CD14-positive monocyte (primary cell): ENCODE results near the gene MAP2K4. TPM values are rescaled to one million over a fixed set of nuclear protein-coding genes. Genes with fewer than 3 reads are reported as not detected.

Experiments
- DNase-seq, 3 donors: peaks; one replicate each; pipeline ENCODE4 v3.0.0-alpha.2; 2011 to 2022
- H2AFZ ChIP-seq: 2 replicates; pipeline ENCODE4 v1.6.0; 2012; ENCODE audit warnings: mild to moderate bottlenecking, low read depth, low read length, inconsistent platforms; ENCODE audit not compliant: insufficient read depth, poor library complexity, severe bottlenecking
- H3K27ac ChIP-seq, 2 donors: 1 replicate in 1 of 2; 2 replicates in 1 of 2; pipeline ENCODE4 v1.5.1; 2012 to 2013; ENCODE audit warnings: low read length in 2 of 2, control low read depth in 1 of 2, inconsistent platforms in 1 of 2, low read depth in 1 of 2, mild to moderate bottlenecking in 1 of 2
- H3K27me3 ChIP-seq, 2 donors: one replicate each; pipeline versions ENCODE4 v1.6.0 to v1.6.1; 2011 to 2013; ENCODE audit warnings: low read length in 2 of 2; ENCODE audit not compliant: control insufficient read depth in 2 of 2, insufficient read depth in 2 of 2
- H3K36me3 ChIP-seq, 2 donors: replicated peaks in 1 of 2; 1 replicate in 1 of 2; 2 replicates in 1 of 2; pipeline versions ENCODE4 v1.5.1 to v1.6.1; 2012 to 2013; ENCODE audit warnings: low read length in 2 of 2, control low read depth in 1 of 2, inconsistent platforms in 1 of 2, mild to moderate bottlenecking in 1 of 2; ENCODE audit not compliant: insufficient read depth in 2 of 2, control insufficient read depth in 1 of 2
- H3K4me1 ChIP-seq, 2 donors: 1 replicate in 1 of 2; 2 replicates in 1 of 2; pipeline versions ENCODE4 v1.5.1 to v1.6.1; 2012 to 2013; ENCODE audit warnings: low read length in 2 of 2, control low read depth in 1 of 2, inconsistent platforms in 1 of 2, mild to moderate bottlenecking in 1 of 2, moderate library complexity in 1 of 2; ENCODE audit not compliant: insufficient read depth in 2 of 2, control insufficient read depth in 1 of 2
- H3K4me2 ChIP-seq: replicated peaks from 2 replicates; pipeline ENCODE3; 2012; ENCODE audit warnings: low read length, moderate library complexity, mild to moderate bottlenecking; ENCODE audit not compliant: poor library complexity, severe bottlenecking; ENCODE audit errors: extremely low read depth
- H3K4me3 ChIP-seq, 3 experiments: fragments of 200-600 bp in 1 of 3; sonication (generic) in 1 of 3; replicated peaks in 1 of 3; 1 replicate in 2 of 3; 2 replicates in 1 of 3; pipeline ENCODE4 v1.5.1; 2011 to 2013; ENCODE audit warnings: low read length in 3 of 3, mild to moderate bottlenecking in 3 of 3, control low read depth in 2 of 3, low read depth in 2 of 3, inconsistent platforms in 1 of 3, moderate library complexity in 1 of 3
- H3K79me2 ChIP-seq: 2 replicates; pipeline ENCODE4 v1.6.0; 2012; ENCODE audit warnings: mild to moderate bottlenecking, control low read depth, inconsistent platforms, low read length, moderate library complexity; ENCODE audit not compliant: insufficient read depth
- H3K9ac ChIP-seq: 2 replicates; pipeline ENCODE4 v1.6.0; 2017; ENCODE audit warnings: low read length, mild to moderate bottlenecking; ENCODE audit not compliant: insufficient read depth, poor library complexity, severe bottlenecking
- H3K9me3 ChIP-seq, 2 donors: replicated peaks in 1 of 2; 1 replicate in 1 of 2; 2 replicates in 1 of 2; pipeline versions ENCODE4 v1.5.1 to v1.6.1; 2012 to 2013; ENCODE audit warnings: low read length in 2 of 2, control low read depth in 1 of 2; ENCODE audit not compliant: control insufficient read depth in 1 of 2, insufficient read depth in 1 of 2
- H4K20me1 ChIP-seq: 2 replicates; pipeline ENCODE4 v1.6.0; 2012; ENCODE audit warnings: mild to moderate bottlenecking, low read length, control low read depth, moderate library complexity; ENCODE audit not compliant: insufficient read depth
- H3K27ac Mint-ChIP-seq, 7 donors: one replicate each; pipeline ENCODE4 v1.8.0; 2020; ENCODE audit warnings: mild to moderate bottlenecking in 7 of 7, mixed read lengths in 7 of 7, moderate library complexity in 6 of 7, inconsistent platforms in 2 of 7
- H3K27me3 Mint-ChIP-seq, 3 donors: one replicate each; pipeline ENCODE4 v1.8.0; 2021 to 2022; ENCODE audit warnings: low read depth in 3 of 3, mild to moderate bottlenecking in 3 of 3, mixed read lengths in 3 of 3, moderate library complexity in 3 of 3, inconsistent platforms in 1 of 3
- H3K36me3 Mint-ChIP-seq, 2 donors: one replicate each; pipeline ENCODE4 v1.8.0; 2020; ENCODE audit warnings: mixed read lengths in 2 of 2, inconsistent platforms in 1 of 2, mild to moderate bottlenecking in 1 of 2
- H3K4me1 Mint-ChIP-seq: one replicate; pipeline ENCODE4 v1.8.0; 2020; ENCODE audit warnings: mild to moderate bottlenecking, mixed read lengths
- H3K4me3 Mint-ChIP-seq, 2 donors: one replicate each; pipeline ENCODE4 v1.8.0; 2020; ENCODE audit warnings: mild to moderate bottlenecking in 2 of 2, mixed read lengths in 2 of 2, moderate library complexity in 1 of 2
- H3K9me3 Mint-ChIP-seq, 7 donors: one replicate each; pipeline ENCODE4 v1.8.0; 2020 to 2022; ENCODE audit warnings: mixed read lengths in 7 of 7, mild to moderate bottlenecking in 6 of 7, moderate library complexity in 6 of 7, inconsistent platforms in 2 of 7
- CTCF ChIP-seq: fragments of 200-600 bp; IDR thresholded peaks from one replicate; pipeline ENCODE4 v1.8.0; 2022; ENCODE audit warnings: antibody characterized with exemption, mild to moderate bottlenecking
- WGBS: methylation state at CpG from one replicate; pipeline ENCODE4 v1.1.5; 2013; ENCODE audit warnings: missing lambda C conversion rate; ENCODE audit not compliant: insufficient coverage; 5-methylcytosine and 5-hydroxymethylcytosine counted together
- intact Hi-C, 2 donors: fragments of 100-400 bp; cut with micrococcal nuclease; formaldehyde crosslinking; loops; one replicate each; pipeline versions ENCODE4 v1.15.0 to v1.15.1; 2023
- polyA plus RNA-seq, 3 donors: library from polyadenylated mRNA; depleted of rRNA in 1 of 3; unstranded in 2 of 3; stranded (reverse) in 1 of 3; fragments of 300-500 nt in 2 of 3; fragments of >200 nt in 1 of 3; fragmentation: Illumina TruSeq in 2 of 3; gene quantifications; 1 replicate in 2 of 3; 2 replicates in 1 of 3; pipeline ENCODE4 v1.2.3, GENCODE V29; 2012 to 2021

The MAP2K4 gene
- polyA plus RNA-seq, 3 donors, result 8.1 to 41.8 (median 23.2) TPM

DNA sequence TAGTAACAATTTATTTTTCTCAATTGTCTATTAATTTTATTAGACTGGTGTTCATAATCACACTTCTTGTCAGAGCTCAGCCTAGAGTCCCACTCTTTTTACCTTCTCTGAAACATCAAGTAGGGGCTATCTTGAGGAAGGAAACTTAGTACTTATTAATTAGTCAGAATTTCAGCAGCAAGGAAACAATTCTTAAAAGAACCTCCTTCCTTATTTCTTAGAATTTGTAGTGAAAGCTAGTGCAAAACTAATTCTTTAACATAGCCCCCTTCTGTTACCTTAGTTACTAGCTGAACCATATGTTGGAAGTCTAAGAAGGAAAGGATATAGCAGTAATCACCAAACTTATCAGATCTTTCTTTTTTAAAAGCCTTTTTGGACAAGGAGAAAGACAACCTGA is 35.2 kb downstream of the MAP2K4 start:
- Mint-ChIP-seq H3K27me3 (no peaks in the 10 kb centered on the region), H3K27ac (no peak overlapping the region), H3K36me3 (peaks cover 21 to 24% of the 10 kb centered on the region in 2 donors), H3K4me3 (no peak overlapping the region), H3K4me1 (peaks cover 3% of the 10 kb centered on the region), H3K9me3 (peaks cover 0 to 5% (median 0%) of the 10 kb centered on the region in 7 donors)
- Histone ChIP-seq H3K9ac (no peak overlapping the region), H3K79me2 (peaks cover 16% of the 10 kb centered on the region), H3K4me2 (no peak overlapping the region), H2AFZ (no peak overlapping the region), H3K4me1 (no peaks in the 10 kb centered on the region), H3K27ac (no peak overlapping the region), H3K27me3 (no peaks in the 10 kb centered on the region), H3K4me3 (no peak overlapping the region), H3K9me3 (no peaks in the 10 kb centered on the region), H4K20me1 (peaks cover 55% of the 10 kb centered on the region), H3K36me3 (peaks cover 0 to 19% of the 10 kb centered on the region in 2 donors)
- TF ChIP-seq CTCF, result no peak
- intact Hi-C loops, result no loop called here
- no peak for DNase-seq

DNA sequence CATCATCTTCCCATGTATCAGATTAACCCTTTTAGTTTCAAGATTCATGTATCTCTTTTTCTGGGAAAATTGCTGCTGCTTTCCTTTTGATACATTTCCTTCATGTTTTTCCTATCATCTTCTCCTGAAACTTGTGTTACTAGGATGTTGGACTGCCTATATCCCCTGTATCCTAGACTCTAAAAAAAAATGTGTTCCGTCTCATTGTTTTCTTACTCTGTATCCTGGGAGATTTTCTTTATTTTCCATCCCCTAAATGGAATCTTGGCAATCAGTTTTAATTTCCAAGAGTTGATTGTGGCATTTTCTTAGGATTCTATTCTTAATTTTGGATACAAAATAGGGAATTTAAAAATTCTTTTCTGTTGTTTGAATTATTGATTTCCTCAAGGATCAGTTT is 36.8 kb downstream of the MAP2K4 start:
- Histone ChIP-seq H3K79me2 (peaks cover 10% of the 10 kb centered on the region), H3K27me3 (no peaks in the 10 kb centered on the region), H3K27ac (no peak overlapping the region), H3K36me3 (peaks cover 0 to 23% of the 10 kb centered on the region in 2 donors), H3K4me3 (no peak overlapping the region), H2AFZ (no peak overlapping the region), H4K20me1 (peaks cover 47% of the 10 kb centered on the region), H3K4me2 (no peak overlapping the region), H3K4me1 (no peaks in the 10 kb centered on the region), H3K9me3 (no peaks in the 10 kb centered on the region), H3K9ac (no peak overlapping the region)
- Mint-ChIP-seq H3K4me1 (peaks cover 3% of the 10 kb centered on the region), H3K9me3 (peaks cover 0 to 8% (median 4%) of the 10 kb centered on the region in 7 donors), H3K36me3 (peaks cover 32 to 33% of the 10 kb centered on the region in 2 donors), H3K27me3 (no peaks in the 10 kb centered on the region), H3K4me3 (no peak overlapping the region), H3K27ac (no peak overlapping the region)
- no peak for TF ChIP-seq CTCF
- intact Hi-C loops, result no loop called here
- no CpG with 5 or more reads among the region's 1 CpG for WGBS
- DNase-seq, result no peak
